Mucosa of descending colon (tissue), 3 donors: ENCODE measurements around the gene ZNF205. TPM values are rescaled to one million over a fixed set of nuclear protein-coding genes. Genes with fewer than 3 reads are reported as not detected.

Experiments used
- ATAC-seq: fragments of 200-7000 bp; cut with Tn5 transposase; one replicate; pipeline ENCODE4 v1.9.1; 2020; ENCODE audit warnings: mild to moderate bottlenecking, moderate library complexity
- DNase-seq, 3 donors: peaks; one replicate each; pipeline ENCODE4 v3.0.0-alpha.2; 2020
- H3K36me3 ChIP-seq: fragments of 200-600 bp; one replicate; pipeline ENCODE4 v1.8.0; 2021; ENCODE audit warnings: low read depth, mild to moderate bottlenecking
- H3K4me1 ChIP-seq: fragments of 200-600 bp; one replicate; pipeline ENCODE4 v1.8.0; 2021; ENCODE audit warnings: low read depth, mild to moderate bottlenecking
- H3K4me3 ChIP-seq: fragments of 200-600 bp; one replicate; pipeline ENCODE4 v1.8.0; 2021; ENCODE audit warnings: mild to moderate bottlenecking
- H3K9me3 ChIP-seq: fragments of 200-600 bp; one replicate; pipeline ENCODE4 v1.8.0; 2021; ENCODE audit warnings: mild to moderate bottlenecking
- CTCF ChIP-seq: fragments of 200-600 bp; IDR thresholded peaks from one replicate; pipeline ENCODE4 v1.8.0; 2022; ENCODE audit warnings: antibody characterized with exemption, mild to moderate bottlenecking
- intact Hi-C, 2 donors: fragments of 100-400 bp; cut with DNase I in 1 of 2; cut with micrococcal nuclease in 1 of 2; formaldehyde crosslinking; loops; one replicate each; pipeline versions ENCODE4 v1.11.0 to v1.11.1; 2022; cut with DNase I, micrococcal nuclease
- total RNA-seq, 3 donors: library from RNA; stranded (reverse); fragmentation: NEBNext Ultra II Directional in 2 of 3; extraction: Animal tissue kit (Norgen Biotek cat#: 25700) in 2 of 3; gene quantifications; one replicate each; pipeline versions ENCODE4 v1.2.1 to v1.2.4, GENCODE V29; 2021 to 2023
- donor health status: DM: no; HTN: no; CAD: no; lungs with moderate emphysema.
- donor health status: DM: no; HTN: no; CAD: no.
- donor health status: DM: no; HTN: yes; CAD: no.

Gene ZNF205
- total RNA-seq, 3 donors from 2014 or later = 8.5 to 10.2 (median 10.2) TPM

- H3K4me3 ChIP-seq = no peak overlapping the region
- no peaks in the 10 kb centered on the region for H3K9me3 ChIP-seq
- no peak for DNase-seq
- no peaks in the 10 kb centered on the region for H3K36me3 ChIP-seq
- H3K4me1 ChIP-seq = peaks cover 14% of the 10 kb centered on the region
- TF ChIP-seq CTCF = no peak
- no peak for ATAC-seq
- intact Hi-C loops = no loop called here
These were observed 36.8 kb downstream of the ZNF205 start for GRCh38 chr16:3149193-3149530.

- TF ChIP-seq CTCF = peak; percentile 40
- Histone ChIP-seq H3K4me3 (peak overlapping the region; percentile 24), H3K36me3 (no peaks in the 10 kb centered on the region), H3K4me1 (peaks cover 14% of the 10 kb centered on the region), H3K9me3 (no peaks in the 10 kb centered on the region)
- intact Hi-C loops = no loop called here
- DNase-seq (peak; percentile 86 to 87 (median 87)), ATAC-seq (peak; percentile 72)
These were observed 37.4 kb downstream of the ZNF205 start for GRCh38 chr16:3149630-3150345.

GRCh38 chr16:3150346-3151218 is 38.2 kb downstream of the ZNF205 start:
- Histone ChIP-seq H3K9me3 (no peaks in the 10 kb centered on the region), H3K4me1 (peaks cover 14% of the 10 kb centered on the region), H3K4me3 (peak overlapping the region; percentile 24), H3K36me3 (no peaks in the 10 kb centered on the region)
- no peak for TF ChIP-seq CTCF
- ATAC-seq = peak; percentile 92
- DNase-seq = peak; percentile 97 to 98 (median 97)
- intact Hi-C loops = no loop called here

GRCh38 chr16:3152027-3152276 is 39.6 kb downstream of the ZNF205 start:
- H3K4me1 ChIP-seq = peaks cover 14% of the 10 kb centered on the region
- H3K36me3 ChIP-seq = no peaks in the 10 kb centered on the region
- intact Hi-C loops = no loop called here
- TF ChIP-seq CTCF = no peak
- no peak for DNase-seq
- ATAC-seq = no peak
- H3K4me3 ChIP-seq = no peak overlapping the region
- no peaks in the 10 kb centered on the region for H3K9me3 ChIP-seq

- Histone ChIP-seq H3K9me3 (no peaks in the 10 kb centered on the region), H3K4me3 (no peak overlapping the region), H3K36me3 (no peaks in the 10 kb centered on the region), H3K4me1 (peaks cover 14% of the 10 kb centered on the region)
- intact Hi-C loops = no loop called here
- no peak for TF ChIP-seq CTCF
- DNase-seq = peak; percentile 79 to 93 (median 90)
- ATAC-seq = peak; percentile 17
These were observed 40.0 kb downstream of the ZNF205 start for GRCh38 chr16:3152277-3152990.
